ENCODE data around the gene SPTBN4. TPM values are rescaled to one million over a fixed set of nuclear protein-coding genes. Genes with fewer than 3 reads are reported as not detected.

Gene SPTBN4
- total RNA-seq, 2 experiments from 2014 or later, result 1.3 to 2.3 TPM

DNA sequence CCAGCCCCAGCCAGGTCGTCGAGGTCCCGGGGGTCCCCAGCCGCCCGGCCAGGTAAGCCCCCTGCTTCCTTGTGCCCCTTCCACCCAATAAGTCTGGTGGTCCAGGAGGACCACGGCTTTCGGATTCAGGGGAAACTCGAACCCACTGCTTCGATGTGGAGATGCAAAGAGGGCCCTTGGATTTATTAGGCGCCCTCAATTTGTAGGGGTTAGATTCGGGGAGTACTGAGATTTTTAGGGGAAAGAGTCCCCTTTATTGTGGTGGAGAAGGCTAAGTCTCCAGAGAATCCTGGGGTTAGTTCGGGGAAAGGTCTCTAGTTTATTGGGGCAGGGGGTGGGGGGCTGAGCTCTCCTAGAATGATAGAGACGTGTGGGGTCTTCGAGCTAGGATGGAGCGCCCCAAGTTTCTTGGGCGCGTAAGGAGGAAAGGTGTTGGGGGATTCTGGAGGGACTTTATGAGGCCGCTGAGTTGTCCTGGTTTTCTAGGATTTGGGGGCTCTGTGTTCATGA lies 130.6 kb downstream of the SPTBN4 start:
- ChIA-PET POLR2A (no interaction called here), CTCF (interaction anchor here (2.3 to 7.2 kb wide), 4 partner anchors 37 to 293 kb away, joined by 9 to 51 read pairs (median 16); no protein-coding TSS in a partner anchor)
- no peaks in the 10 kb centered on the region for H3K9me3 Mint-ChIP-seq
- ATAC-seq (no peak), DNase-seq (no peak)
- intact Hi-C loops (cut with micrococcal nuclease), result loop anchor here (5.0 to 10.0 kb wide), 2 partner anchors 70 to 313 kb away; partner anchors contain the start of gene AKT2
- TF ChIP-seq, protein P1, sequence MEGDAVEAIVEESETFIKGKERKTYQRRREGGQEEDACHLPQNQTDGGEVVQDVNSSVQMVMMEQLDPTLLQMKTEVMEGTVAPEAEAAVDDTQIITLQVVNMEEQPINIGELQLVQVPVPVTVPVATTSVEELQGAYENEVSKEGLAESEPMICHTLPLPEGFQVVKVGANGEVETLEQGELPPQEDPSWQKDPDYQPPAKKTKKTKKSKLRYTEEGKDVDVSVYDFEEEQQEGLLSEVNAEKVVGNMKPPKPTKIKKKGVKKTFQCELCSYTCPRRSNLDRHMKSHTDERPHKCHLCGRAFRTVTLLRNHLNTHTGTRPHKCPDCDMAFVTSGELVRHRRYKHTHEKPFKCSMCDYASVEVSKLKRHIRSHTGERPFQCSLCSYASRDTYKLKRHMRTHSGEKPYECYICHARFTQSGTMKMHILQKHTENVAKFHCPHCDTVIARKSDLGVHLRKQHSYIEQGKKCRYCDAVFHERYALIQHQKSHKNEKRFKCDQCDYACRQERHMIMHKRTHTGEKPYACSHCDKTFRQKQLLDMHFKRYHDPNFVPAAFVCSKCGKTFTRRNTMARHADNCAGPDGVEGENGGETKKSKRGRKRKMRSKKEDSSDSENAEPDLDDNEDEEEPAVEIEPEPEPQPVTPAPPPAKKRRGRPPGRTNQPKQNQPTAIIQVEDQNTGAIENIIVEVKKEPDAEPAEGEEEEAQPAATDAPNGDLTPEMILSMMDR (IDR thresholded peaks at IDR 0.05), result no peak
- H3K4me1 Mint-ChIP-seq (ENCODE audit: low read depth), result peaks cover 46% of the 10 kb centered on the region
- H3K36me3 Mint-ChIP-seq (ENCODE audit: low read depth), result no peaks in the 10 kb centered on the region
- H3K4me3 Mint-ChIP-seq, result peak overlapping the region; percentile 24
- H3K27ac Mint-ChIP-seq, result no peak overlapping the region
- H3K27me3 Mint-ChIP-seq, result peaks cover 38% of the 10 kb centered on the region

DNA sequence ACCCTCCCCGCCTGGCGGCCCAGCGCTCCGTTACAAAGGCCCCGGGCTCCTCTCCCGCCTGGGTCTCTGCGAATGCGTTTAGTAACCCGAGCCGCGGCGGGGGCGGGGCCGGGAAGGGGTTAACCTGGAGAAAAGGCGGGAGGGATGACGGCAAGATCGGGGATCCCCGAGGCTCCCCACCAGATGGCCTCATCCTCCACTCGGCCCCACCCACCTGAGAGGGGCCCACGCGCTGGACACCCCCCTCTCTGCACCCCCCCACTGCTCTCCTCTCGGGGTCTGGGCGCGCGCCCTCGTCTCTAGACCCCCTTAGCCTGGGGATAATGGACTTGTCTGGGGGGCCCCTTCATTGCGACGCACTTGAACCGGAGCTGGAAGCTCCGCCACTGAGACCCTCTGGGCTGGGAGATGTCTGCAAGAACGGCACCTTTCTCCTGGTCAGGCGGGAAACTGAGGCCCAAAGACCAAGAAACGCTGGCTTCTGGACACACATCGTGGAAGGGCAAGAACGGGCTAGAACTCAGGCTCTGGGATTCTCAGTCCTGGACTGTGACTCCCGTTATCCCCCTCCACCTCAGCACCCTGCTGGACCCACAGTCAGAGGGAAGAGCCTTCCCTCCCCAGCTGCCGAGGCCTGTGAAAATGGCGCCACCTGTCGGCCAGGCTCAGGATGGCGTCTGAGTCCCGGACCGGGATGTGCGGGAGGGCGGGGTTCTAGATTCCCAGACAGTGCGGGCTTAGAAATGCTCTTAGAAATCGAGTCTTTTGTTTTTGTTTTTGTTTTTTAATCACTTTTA lies 131.5 kb downstream of the SPTBN4 start:
- H3K27me3 Mint-ChIP-seq, result peaks cover 43% of the 10 kb centered on the region
- H3K27ac Mint-ChIP-seq, result no peak overlapping the region
- peaks cover 54% of the 10 kb centered on the region for H3K4me1 Mint-ChIP-seq (ENCODE audit: low read depth)
- H3K36me3 Mint-ChIP-seq (ENCODE audit: low read depth), result no peaks in the 10 kb centered on the region
- intact Hi-C loops (cut with micrococcal nuclease), result loop anchor here (5.0 to 10.0 kb wide), 2 partner anchors 71 to 314 kb away; partner anchors contain the start of gene AKT2
- ATAC-seq, result peak; percentile 60
- no peaks in the 10 kb centered on the region for H3K9me3 Mint-ChIP-seq
- CTCF ChIA-PET, result interaction anchor here (0.6 to 7.2 kb wide), 17 partner anchors 12 to 294 kb away, joined by 3 to 51 read pairs (median 5); no protein-coding TSS in a partner anchor
- DNase-seq, result peak; percentile 88
- TF ChIP-seq, protein P1 (IDR thresholded peaks at IDR 0.05), result peak; percentile 99
- H3K4me3 Mint-ChIP-seq, result peak overlapping the region; percentile 38
- POLR2A ChIA-PET, result interaction anchor here (0.7 kb wide), 1 partner anchor 15 kb away, joined by 3 read pairs; no protein-coding TSS in a partner anchor

DNA sequence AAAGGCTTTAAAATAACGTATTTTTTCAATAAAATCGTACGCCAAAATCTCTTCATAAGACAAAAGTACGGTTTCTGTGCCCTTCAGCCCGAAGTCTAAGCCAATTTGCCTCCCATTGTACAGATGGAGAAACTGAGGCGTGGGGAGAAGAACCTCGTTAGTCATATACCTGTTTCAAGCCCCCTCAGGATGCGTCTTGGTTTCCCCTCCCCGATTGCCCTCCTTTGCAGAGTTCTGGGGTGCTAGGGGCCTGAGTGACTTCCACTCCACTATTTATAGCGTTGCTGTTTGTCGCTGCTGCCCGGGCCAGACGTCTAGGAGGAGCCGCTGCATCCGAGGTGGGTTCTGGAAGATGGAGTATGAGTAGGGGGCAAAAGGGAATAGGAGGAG lies 132.1 kb downstream of the SPTBN4 start:
- H3K4me3 Mint-ChIP-seq, result no peak overlapping the region
- TF ChIP-seq, protein P1 (IDR thresholded peaks at IDR 0.05), result peak; percentile 38
- H3K9me3 Mint-ChIP-seq, result no peaks in the 10 kb centered on the region
- DNase-seq, result no peak
- no peaks in the 10 kb centered on the region for H3K36me3 Mint-ChIP-seq (ENCODE audit: low read depth)
- intact Hi-C loops (cut with micrococcal nuclease), result loop anchor here (5.0 to 10.0 kb wide), 2 partner anchors 72 to 314 kb away; partner anchors contain the start of gene AKT2
- peaks cover 60% of the 10 kb centered on the region for H3K4me1 Mint-ChIP-seq (ENCODE audit: low read depth)
- ChIA-PET POLR2A (interaction anchor here (0.7 kb wide), 1 partner anchor 14 kb away, joined by 3 read pairs; no protein-coding TSS in a partner anchor), CTCF (interaction anchor here (0.6 to 7.2 kb wide), 18 partner anchors 11 to 294 kb away, joined by 3 to 51 read pairs (median 6); no protein-coding TSS in a partner anchor)
- no peak overlapping the region for H3K27ac Mint-ChIP-seq
- no peak for ATAC-seq
- H3K27me3 Mint-ChIP-seq, result peaks cover 43% of the 10 kb centered on the region

DNA sequence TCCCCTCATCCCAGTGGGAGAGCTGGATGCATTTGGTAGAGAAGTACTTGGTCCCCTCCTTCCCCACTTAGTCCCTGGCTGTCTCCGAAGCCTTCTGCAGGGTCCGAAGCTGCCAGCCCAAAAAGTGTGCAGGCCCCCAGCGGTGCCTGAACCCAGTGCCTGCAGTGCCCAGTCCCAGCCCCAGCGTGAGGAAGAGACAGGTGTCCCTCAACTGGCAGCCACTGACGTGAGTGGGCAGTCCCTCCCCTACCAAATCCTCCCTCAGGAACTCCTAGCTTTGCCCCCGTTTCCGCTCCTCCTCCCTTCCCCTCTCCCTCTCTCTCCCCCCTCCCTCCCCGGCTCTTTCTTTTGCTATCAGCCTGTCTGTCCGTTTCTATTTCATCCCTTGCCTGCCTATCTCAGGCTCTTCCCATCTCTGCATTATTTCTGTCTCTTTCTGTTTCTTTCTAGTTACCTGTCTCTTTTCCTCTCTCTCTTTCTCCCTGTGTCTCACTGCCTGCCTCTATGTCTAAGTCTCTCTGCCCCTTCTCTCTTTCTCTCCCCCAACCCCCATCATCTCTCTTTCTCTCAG lies 132.6 kb downstream of the SPTBN4 start:
- Mint-ChIP-seq H3K27me3 (peaks cover 43% of the 10 kb centered on the region), H3K36me3 (ENCODE audit: low read depth) (no peaks in the 10 kb centered on the region), H3K4me3 (peak overlapping the region; percentile 15), H3K9me3 (no peaks in the 10 kb centered on the region), H3K27ac (no peak overlapping the region), H3K4me1 (ENCODE audit: low read depth) (peaks cover 61% of the 10 kb centered on the region)
- ChIA-PET POLR2A (interaction anchor here (1.1 to 1.9 kb wide), 2 partner anchors 10 to 67 kb away, joined by 5 to 8 read pairs; no protein-coding TSS in a partner anchor), CTCF (interaction anchor here (0.6 to 7.2 kb wide), 17 partner anchors 11 to 295 kb away, joined by 3 to 51 read pairs (median 8); no protein-coding TSS in a partner anchor)
- DNase-seq (no peak), ATAC-seq (no peak)
- TF ChIP-seq, protein P1 (IDR thresholded peaks at IDR 0.05), result no peak
- intact Hi-C loops (cut with micrococcal nuclease), result loop anchor here (5.0 to 10.0 kb wide), 2 partner anchors 72 to 315 kb away; partner anchors contain the start of gene AKT2

Measured in activated CD8-positive, alpha-beta T cell treated with anti-CD3 and anti-CD28 coated beads for 36 hours (primary cell).